ENCODE data around the gene CFB. TPM values are rescaled to one million over a fixed set of nuclear protein-coding genes. Genes with fewer than 3 reads are reported as not detected.

The CFB gene
- total RNA-seq (2012; rRNA removed) (1.4 and 1.8 TPM in 2 replicates), polyA plus RNA-seq (2012; rRNA removed) (5.8 and 6.1 TPM in 2 replicates), Bru-seq, nascent RNA (percentile 43 among the genes with signal in this experiment), BruChase-seq, experiment 1, labeled RNA remaining after a 6-hour chase (percentile 38 among the genes with signal in this experiment), BruChase-seq, experiment 2, labeled RNA remaining after a 2-hour chase (percentile 19 among the genes with signal in this experiment)
- 4.1 and 5.2 TPM in 2 replicates for polyA plus RNA-seq (2012; cell fraction: cytosol; rRNA removed)
- polyA plus RNA-seq (2012; cell fraction: nucleus; rRNA removed; ENCODE audit: low replicate concordance) = 15.4 and 32.5 TPM in 2 replicates
- long read RNA-seq, transcript CFB-271 (18 exons, 2,862 nt) = major isoform, 25 of 31 reads
- long read RNA-seq, partial matches to known transcripts = 2 of 31 reads
- long read RNA-seq, other reads (novel, unspliced or antisense) = 4 of 31 reads

DNA sequence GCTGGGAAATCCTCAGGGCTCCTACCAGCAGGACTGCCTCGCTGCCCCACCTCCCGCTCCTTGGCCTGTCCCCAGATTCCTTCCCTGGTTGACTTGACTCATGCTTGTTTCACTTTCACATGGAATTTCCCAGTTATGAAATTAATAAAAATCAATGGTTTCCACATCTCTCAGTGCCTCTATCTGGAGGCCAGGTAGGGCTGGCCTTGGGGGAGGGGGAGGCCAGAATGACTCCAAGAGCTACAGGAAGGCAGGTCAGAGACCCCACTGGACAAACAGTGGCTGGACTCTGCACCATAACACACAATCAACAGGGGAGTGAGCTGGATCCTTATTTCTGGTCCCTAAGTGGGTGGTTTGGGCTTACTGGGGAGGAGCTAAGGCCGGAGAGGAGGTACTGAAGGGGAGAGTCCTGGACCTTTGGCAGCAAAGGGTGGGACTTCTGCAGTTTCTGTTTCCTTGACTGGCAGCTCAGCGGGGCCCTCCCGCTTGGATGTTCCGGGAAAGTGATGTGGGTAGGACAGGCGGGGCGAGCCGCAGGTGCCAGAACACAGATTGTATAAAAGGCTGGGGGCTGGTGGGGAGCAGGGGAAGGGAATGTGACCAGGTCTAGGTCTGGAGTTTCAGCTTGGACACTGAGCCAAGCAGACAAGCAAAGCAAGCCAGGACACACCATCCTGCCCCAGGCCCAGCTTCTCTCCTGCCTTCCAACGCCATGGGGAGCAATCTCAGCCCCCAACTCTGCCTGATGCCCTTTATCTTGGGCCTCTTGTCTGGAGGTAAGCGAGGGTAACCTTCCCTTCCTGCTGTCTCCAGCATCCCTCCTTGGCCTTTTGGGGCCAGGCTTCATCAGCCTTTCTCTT lies at the start of gene CFB:
Gene CFB (plus strand): TSS at position 589 of the 863 bp plus-strand sequence. CDS start 127 bp downstream, at position 716.
- POLR2A ChIA-PET (ENCODE audit: unreplicated experiment) = interaction anchor here (0.9 kb wide), 1 partner anchor 47 kb away, joined by 3 read pairs; no protein-coding TSS in a partner anchor
- Histone ChIP-seq H3K9me3 (ENCODE audit: control insufficient read depth, insufficient read depth, low read length) (no peaks in the 10 kb centered on the region), H3K23ac (ENCODE audit: low read depth, low read length) (peak within 1 kb of the TSS; percentile 83; the same call in 1 of the 2 replicates), H2BK15ac (ENCODE audit: low read depth, low read length) (peak within 1 kb of the TSS; percentile 53; the same call in 2 of the 3 replicates), H2AK9ac (replicated peaks; ENCODE audit: low read depth, low read length, poor library complexity) (peak within 1 kb of the TSS; percentile 90), H3K14ac (replicated peaks; ENCODE audit: low read depth, low read length) (peak within 1 kb of the TSS; percentile 72), H3K27ac (ENCODE audit: insufficient read depth, low read length) (peak within 1 kb of the TSS; percentile 64), H4K5ac (ENCODE audit: low read depth, low read length) (peak within 1 kb of the TSS; percentile 93), H2BK20ac (ENCODE audit: low read depth, low read length) (peak within 1 kb of the TSS; percentile 70), H3K79me1 (ENCODE audit: low read depth in 1 of 2, low read length in 2 of 2) (no peaks in the 10 kb centered on the region), H2BK120ac (ENCODE audit: low read depth, low read length) (peak within 1 kb of the TSS; percentile 86), H3K9me1 (ENCODE audit: insufficient read depth, low read length) (peaks cover 12% of the 10 kb centered on the region), H2AFZ (replicated peaks; ENCODE audit: low read length, poor library complexity) (peak within 1 kb of the TSS; percentile 94), H3K4me3 (ENCODE audit: insufficient read depth, low read depth, low read length) (peak within 1 kb of the TSS; percentile 3; the same call in 1 of the 2 replicates), H3K27me3 (ENCODE audit: control insufficient read depth, insufficient read depth, low read length) (no peaks in the 10 kb centered on the region), H4K91ac (ENCODE audit: insufficient read depth, low read depth, low read length) (peak within 1 kb of the TSS; percentile 57), H3K9ac (ENCODE audit: low read depth, low read length) (peak within 1 kb of the TSS; percentile 24; the same call in 1 of the 2 replicates), H3K36me3 (ENCODE audit: control insufficient read depth, insufficient read depth, low read length) (no peaks in the 10 kb centered on the region; the same call in 1 of the 2 replicates), H3K18ac (ENCODE audit: low read depth, low read length) (peak within 1 kb of the TSS; percentile 81), H3K4ac (ENCODE audit: low read depth, low read length) (peak within 1 kb of the TSS; percentile 89), H4K20me1 (ENCODE audit: insufficient read depth, low read length) (no peaks in the 10 kb centered on the region), H3K4me1 (ENCODE audit: control insufficient read depth, insufficient read depth, low read length) (peaks cover 22% of the 10 kb centered on the region), H2BK5ac (ENCODE audit: low read depth, low read length, poor library complexity, severe bottlenecking) (peak within 1 kb of the TSS; percentile 65), H3K56ac (ENCODE audit: extremely low read depth, insufficient read depth, low read length) (peak within 1 kb of the TSS; percentile 46; the same call in 1 of the 2 replicates), H2AK5ac (ENCODE audit: low read depth, low read length) (peak within 1 kb of the TSS; percentile 91), H4K8ac (ENCODE audit: low read depth in 2 of 2, low read length in 2 of 2) (peak within 1 kb of the TSS; percentile 67 to 87), H3K4me2 (ENCODE audit: low read depth, low read length) (peak within 1 kb of the TSS; percentile 65)
- WGBS, 2 experiments (ENCODE audit: extremely low coverage in 2 of 2, insufficient read length in 1 of 2) = no CpG with 5 or more reads among the region's 11 CpGs
- CTCF ChIA-PET = interaction anchor here (1.0 kb wide), 1 partner anchor 83 kb away, joined by 3 read pairs; the partner anchor contains the start of gene NEU1
- dilution Hi-C loops (cut with HindIII; ENCODE audit: low sequenced_read_pairs, unreplicated experiment) = no loop called here
- ATAC-seq (ENCODE audit: low read depth) (peak; percentile 95), DNase-seq (peak; percentile 86)
- in situ Hi-C loops (cut with MboI; ENCODE audit: low sequenced_read_pairs) = loop anchor here (5.0 to 10.0 kb wide), 2 partner anchors 33 to 261 kb away; partner anchors contain the start of gene LY6G5C
- intact Hi-C loops (cut with micrococcal nuclease) = no loop called here
- BruUV-seq (replicated peaks) = no TSS peak
- no peak for TF ChIP-seq MAFK (IDR thresholded peaks at IDR 0.05; ENCODE audit: low read depth, low read length)
- no peak for TF ChIP-seq FOS (IDR thresholded peaks at IDR 0.05; ENCODE audit: low read depth, low read length)
- TF ChIP-seq CEBPB (IDR thresholded peaks at IDR 0.05; ENCODE audit: low read depth, low read length) = peak; percentile 28; the same call in 1 of the 2 replicates
- 0 out of 2 replicates have a peak, but pooled peaks have one; percentile 26 for TF ChIP-seq MXI1 (IDR thresholded peaks at IDR 0.05; ENCODE audit: borderline replicate concordance, low read depth, low read length)
- TF ChIP-seq, protein P1, sequence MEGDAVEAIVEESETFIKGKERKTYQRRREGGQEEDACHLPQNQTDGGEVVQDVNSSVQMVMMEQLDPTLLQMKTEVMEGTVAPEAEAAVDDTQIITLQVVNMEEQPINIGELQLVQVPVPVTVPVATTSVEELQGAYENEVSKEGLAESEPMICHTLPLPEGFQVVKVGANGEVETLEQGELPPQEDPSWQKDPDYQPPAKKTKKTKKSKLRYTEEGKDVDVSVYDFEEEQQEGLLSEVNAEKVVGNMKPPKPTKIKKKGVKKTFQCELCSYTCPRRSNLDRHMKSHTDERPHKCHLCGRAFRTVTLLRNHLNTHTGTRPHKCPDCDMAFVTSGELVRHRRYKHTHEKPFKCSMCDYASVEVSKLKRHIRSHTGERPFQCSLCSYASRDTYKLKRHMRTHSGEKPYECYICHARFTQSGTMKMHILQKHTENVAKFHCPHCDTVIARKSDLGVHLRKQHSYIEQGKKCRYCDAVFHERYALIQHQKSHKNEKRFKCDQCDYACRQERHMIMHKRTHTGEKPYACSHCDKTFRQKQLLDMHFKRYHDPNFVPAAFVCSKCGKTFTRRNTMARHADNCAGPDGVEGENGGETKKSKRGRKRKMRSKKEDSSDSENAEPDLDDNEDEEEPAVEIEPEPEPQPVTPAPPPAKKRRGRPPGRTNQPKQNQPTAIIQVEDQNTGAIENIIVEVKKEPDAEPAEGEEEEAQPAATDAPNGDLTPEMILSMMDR (conservative IDR thresholded peaks at IDR 0.05; ENCODE audit: low read depth, low read length) = no peak
- no peak for TF ChIP-seq BHLHE40 (IDR thresholded peaks at IDR 0.05; ENCODE audit: low read depth, low read length)
- TF ChIP-seq, protein P2, sequence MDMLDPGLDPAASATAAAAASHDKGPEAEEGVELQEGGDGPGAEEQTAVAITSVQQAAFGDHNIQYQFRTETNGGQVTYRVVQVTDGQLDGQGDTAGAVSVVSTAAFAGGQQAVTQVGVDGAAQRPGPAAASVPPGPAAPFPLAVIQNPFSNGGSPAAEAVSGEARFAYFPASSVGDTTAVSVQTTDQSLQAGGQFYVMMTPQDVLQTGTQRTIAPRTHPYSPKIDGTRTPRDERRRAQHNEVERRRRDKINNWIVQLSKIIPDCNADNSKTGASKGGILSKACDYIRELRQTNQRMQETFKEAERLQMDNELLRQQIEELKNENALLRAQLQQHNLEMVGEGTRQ (IDR thresholded peaks at IDR 0.05; ENCODE audit: low read depth, low read length) = no peak
- TF ChIP-seq MAZ (IDR thresholded peaks at IDR 0.05; ENCODE audit: borderline replicate concordance, low read depth, low read length) = peak; percentile 32; the same call in 1 of the 2 replicates
- TF ChIP-seq POLR2A (IDR thresholded peaks at IDR 0.05; ENCODE audit: low read depth, low read length) = no peak
- TF ChIP-seq CHD1 (IDR thresholded peaks at IDR 0.05; ENCODE audit: low read depth, low read length) = no peak
- no peak for TF ChIP-seq RCOR1 (IDR thresholded peaks at IDR 0.05; ENCODE audit: insufficient replicate concordance, low read length)
- no peak for TF ChIP-seq RFX5 (IDR thresholded peaks at IDR 0.05; ENCODE audit: low read depth, low read length)

Measured in IMR-90 (cell line).